NCI-H2196 treated with DMSO at 0.1 percent for 48 hours (cell line): ENCODE measurements around the gene DNAH8.
"Not testable (repeated sequence)": the region's sequence is repeated elsewhere in the genome, so short reads cannot be mapped to it uniquely, and the experiment has no call there.

ENCODE experiments used
- DNase-seq: peaks from one replicate; lab custom pipeline; 2025; ENCODE audit not compliant: unreplicated experiment; lab: John Stamatoyannopoulos, UW

The DNAH8 gene

DNA sequence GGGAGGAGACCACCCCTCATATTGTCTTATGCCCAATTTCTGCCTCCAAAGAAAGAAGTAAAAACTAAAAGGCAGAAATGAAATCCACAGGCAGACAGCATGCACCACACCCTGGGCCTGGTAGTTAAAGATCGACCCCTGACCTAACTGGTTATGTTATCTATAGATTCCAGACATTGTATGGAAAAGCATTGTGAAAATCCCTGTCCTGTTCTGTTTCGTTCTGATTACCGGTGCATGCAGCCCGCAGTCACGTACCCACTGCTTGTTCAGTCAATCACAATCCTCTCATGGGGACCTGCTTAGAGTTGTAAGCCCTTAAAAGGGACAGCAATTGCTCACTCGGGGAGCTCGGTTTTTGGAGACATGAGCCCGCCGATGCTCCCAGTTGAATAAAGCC lies 81.3 kb downstream of the DNAH8 start:
- not testable (repeated sequence) for DNase-seq

DNA sequence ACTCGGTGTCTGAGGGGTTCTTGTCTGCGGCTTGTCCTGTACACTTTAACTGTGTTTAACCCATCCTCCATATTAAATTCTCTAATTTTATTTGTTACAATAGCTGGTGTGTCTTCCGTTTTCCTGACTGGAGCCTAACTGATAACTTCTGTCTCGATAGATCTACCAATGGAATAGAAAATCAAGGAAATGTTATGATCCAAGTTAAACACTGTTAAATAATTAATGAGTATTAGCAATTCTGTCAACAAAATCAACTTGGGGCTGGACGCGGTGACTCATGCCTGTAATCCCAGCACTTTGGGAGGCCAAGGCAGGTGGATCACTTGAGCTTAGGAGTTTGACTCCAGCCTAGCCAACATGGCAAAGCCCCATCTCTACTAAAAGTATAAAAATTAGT lies 81.7 kb downstream of the DNAH8 start:
- DNase-seq = no peak

DNA sequence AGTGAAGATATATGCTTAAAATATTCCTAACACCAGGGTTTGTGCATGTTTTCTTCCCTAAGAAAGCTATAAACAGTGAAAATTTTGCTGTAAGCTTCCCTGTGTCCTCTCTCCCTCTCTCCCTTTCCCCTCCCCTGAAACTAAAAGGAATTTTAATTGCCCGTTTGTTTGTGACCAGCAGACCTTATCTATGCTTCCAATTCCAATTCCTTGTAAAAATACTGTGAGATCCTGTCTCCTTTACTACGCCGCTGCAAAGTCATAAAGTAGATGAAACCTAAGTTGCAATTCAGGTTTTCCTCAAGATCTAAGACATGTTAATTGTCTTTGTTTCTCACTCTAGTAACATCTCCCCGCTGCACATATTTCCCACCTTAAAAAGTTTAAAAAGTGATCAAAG lies 82.3 kb downstream of the DNAH8 start:
- no peak for DNase-seq

DNA sequence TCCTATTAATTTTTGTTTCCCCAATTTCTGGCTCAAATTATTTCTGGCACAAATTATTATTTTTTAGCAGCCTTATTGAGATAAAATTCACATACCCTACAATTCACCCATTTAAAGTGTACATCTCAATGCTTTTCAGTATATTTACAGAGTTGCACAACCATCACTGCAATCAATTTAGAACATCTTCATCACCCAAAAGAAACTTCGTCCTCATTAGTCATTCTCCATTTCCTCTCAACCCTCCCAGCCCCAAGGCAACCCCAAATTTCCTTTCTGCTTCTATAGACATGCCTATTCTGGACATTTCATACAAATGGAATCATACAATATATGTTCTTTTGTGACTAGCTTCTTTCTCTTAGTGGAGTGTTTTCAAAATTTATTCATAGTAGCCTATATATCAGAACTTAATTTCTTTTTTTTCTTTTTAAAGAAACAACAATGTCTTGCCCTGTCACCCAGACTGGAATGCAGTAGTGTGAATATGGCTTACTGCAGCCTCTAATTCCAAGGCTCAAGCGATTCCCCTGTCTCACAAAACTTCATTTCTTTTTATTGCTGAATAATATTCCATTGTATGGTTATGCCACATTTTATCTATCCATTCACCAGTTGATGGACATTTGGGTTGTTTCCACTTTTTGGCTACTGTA lies 84.5 kb downstream of the DNAH8 start:
- no peak for DNase-seq

DNA sequence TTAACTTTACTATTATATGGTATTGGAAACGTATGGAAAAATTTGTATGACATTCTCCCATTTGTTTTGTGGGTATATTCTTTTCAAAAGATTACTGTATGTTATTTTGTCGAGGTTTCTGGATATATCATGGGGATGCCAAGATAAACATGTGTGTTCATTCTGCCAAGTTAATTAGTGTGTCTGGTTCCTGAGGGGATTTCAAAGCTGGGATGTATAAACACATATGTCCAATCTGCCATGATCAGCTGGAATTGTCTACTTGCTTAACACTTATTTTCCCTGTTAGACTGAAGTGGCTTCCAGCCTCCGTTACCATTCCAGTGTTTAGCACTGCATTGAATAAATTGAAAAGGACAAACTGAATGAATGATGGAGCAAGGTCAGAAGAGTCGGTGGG lies 86.2 kb downstream of the DNAH8 start:
- no peak for DNase-seq

DNA sequence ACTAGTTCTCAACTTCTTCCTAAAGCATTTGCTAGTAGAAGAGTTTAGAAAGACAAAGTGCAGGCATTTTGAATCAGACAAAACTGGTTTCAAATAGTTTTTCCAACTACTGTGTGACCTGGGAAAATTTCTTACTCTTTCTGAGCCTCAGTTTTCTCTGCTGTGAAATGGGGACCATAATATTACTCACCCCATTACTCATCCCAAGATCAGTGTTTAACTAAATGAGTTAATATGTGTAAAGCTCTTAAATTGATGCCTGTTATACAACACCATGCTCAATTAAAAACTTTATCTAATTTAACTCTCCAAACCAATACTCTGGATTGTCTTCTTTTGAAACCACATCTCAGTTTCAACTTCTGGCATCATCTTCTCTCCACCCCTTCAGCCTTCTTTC lies 87.4 kb downstream of the DNAH8 start:
- no peak for DNase-seq

DNA sequence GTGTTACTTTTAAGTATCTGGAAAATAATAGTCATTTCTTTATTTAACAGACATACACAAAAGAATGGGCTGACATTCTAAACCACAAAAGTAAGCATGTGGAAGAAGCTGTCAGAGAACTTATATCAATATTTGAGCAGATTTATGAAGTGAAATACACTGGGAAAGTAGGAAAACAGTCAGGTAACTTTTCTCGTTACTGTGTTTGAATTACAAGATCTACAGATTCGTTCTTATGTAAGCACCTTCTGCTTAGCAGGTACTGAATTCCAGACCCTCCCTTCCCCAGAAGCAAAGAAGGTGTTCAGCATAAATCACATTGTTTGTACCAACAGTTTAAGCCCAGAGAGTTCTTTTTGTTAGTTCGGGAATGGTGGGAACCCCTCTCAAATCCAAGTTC lies 88.0 kb downstream of the DNAH8 start:
- DNase-seq = no peak

DNA sequence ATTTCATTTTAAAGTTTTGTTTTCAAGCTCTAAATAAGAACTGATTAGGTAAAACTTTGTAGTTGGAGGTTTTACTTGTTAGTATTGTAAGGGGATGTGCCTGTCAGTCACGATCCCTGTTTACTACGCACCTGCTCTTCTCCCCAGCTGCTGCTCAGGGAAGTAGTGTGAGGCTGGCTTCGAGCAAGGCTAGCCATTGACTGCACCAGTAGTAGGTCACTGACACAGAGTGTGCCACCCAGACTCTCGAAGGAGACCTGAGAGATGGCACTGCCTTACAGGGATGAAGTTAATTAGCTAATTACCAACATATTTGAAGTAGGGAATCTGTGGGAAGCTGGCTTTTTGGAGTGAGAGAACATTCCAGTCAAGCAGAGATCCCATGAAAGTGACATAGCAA lies 89.2 kb downstream of the DNAH8 start:
- DNase-seq = no peak

DNA sequence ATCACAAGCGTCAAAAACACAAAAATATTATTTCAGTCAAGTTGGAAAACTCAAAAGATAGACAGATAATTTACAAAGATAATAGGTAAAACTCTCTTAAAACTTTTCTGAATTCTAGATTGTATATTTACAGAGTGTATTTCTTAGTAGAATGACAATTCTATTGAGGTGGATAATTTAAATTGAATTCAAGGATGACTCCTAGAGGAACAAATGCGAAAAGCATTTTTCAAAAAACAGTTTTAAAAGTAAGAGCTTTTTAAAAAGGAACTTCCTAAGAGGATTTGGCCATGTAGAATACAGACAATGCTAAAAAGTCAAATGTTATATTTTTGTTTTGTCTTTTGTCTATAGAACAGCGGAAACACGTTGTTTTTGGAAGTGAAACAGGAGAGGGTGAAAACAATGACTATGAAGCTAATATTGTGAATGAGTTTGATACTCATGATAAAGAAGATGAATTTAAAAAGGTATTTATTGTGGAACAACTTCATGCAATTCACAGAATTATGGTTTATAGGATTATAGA lies 90.1 kb downstream of the DNAH8 start:
- no peak for DNase-seq

DNA sequence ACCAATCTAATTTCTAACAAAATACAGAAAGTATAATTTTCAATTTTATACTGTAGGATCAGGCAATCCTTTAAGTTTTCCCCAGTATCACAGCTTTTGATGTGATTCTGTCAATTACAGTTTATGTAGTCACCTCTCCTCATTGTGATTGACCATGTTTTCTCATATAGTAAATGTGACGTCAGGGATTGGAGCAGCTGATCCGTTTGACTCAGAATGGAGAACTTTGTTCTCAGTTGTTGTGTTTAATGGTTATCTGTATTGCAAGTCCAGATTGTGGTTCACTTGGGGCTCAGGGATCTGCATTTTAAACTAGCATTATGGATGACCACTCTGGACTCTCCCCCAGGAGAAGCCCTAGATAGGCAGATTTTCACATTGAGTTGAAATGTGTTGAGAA lies 90.6 kb downstream of the DNAH8 start:
- no peak for DNase-seq

DNA sequence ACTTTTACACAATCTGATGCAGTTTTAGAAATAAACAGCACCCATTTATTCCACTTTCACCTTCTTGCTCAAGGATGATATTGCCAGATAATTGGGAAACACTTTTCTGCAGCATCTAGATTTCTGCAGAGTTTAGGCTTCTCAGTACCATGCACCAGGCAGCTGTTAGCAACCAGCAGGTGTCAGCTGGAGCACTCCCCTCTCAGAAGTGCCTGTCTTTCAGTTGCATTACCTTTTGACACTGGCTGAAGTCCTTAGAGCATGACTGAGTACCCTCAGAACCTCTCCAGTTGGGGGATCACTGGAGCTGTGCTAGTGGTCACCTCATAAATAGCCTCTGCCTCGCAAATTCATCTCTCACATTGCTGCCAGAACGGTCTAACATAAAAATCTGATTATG lies 91.2 kb downstream of the DNAH8 start:
- no peak for DNase-seq

DNA sequence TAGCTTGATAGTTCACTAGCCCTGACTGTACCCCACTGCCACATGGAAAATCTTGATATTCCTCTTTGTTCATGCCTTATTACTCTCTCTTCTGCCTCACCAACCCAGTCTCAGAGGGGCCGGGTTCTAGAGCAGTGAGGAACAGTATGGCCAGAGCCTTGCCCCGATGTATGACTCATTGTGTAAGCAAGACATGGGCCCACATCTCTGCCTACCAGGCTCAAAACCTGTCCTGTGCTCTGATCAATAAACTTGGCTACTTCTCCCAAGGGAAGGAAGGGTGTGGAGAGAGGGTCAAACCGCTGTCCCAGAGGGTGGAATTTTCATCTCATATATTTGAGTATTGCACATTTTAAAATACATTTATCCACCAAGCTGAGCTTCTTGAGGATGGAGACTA lies 91.7 kb downstream of the DNAH8 start:
- DNase-seq = no peak

DNA sequence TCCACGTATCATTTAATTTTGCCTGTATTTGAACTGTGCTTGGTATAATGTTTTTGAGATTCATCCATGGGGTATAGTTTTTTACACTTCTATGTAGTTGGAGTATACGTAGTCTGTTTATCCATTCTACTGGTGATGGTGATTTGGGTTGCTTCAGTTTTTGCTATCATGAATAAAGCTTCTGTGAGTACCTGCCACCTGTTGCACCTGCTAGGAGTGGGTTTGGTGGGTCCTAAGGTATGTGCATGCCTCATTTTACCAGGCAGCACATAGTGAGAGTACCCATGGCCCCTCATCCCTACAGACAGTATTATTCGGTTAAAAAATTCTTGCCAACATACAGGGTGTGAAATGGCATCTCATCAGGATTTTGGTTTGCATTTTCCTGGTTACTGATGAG lies 92.9 kb downstream of the DNAH8 start:
- DNase-seq = no peak

DNA sequence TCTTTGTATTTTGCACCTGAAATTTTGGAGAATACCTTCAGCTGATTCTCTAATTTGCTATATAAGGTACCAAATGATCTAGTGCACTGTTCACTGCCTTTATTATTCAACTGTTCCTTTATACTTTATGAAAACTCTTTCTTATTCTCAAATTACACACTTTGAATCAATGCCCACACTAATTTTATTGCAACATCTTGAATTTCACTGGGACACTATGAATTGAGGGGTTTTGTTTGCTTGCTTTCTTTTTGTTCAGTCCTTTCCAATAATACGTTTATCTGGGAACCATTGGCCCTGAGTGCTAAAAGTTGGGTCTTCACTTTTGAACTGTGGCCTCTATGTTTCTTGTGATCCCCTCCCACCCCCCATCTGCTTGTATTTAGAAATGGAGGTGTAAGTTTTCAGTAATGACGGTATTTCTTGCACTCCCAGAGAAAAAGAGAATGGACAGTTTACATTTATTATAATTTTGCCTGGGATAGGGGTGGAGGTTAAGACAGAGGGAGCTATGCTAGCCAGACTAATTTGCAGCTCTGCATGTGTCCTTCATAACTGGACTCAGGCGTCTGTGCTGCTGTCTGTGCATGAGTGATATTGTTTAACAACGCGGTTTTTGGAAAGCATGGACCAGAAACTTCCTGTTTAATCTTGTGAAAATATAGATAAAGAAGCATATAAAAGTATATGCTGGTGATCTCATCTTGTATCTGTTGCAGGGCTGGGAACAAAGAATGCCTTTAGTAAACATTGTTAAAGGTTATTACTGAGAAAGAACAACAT lies 98.1 kb downstream of the DNAH8 start:
- no peak for DNase-seq

DNA sequence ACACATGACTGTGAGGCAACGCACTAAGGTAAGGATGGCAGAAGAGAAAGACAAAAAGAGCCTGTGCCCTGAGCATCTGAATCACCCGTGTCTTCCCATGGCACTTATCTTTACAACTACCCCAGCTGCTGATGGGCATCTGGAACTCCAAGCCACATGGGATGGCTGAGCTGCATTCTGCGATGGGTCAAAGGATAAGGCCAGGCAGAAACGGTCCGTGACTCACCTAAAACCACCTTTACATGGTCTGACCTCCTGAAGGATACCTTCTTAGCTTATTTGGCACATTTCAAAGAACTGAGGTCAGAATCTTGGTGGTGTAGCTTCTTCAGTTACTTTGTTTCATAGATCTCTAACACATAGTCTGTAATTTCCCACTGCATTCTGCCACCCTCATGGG lies 99.7 kb downstream of the DNAH8 start:
- no peak for DNase-seq

DNA sequence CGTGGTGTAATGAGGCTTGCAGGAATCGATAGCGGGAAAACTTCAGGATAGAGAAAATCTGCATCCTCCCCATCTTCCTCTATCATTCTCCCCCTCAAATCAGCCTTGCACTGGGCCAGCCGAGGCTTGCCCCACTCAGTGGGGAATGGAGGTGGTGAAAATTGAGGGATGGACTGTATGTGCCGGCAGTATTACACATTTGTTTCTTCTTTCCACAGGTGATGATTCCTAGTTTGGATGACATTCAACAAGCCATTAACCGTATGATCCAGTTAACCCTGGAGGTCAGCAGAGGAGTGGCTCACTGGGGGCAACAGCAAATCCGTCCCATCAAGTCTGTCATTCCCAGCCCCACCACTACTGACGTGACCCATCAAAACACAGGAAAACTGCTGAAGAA lies 100.1 kb downstream of the DNAH8 start:
- no peak for DNase-seq

DNA sequence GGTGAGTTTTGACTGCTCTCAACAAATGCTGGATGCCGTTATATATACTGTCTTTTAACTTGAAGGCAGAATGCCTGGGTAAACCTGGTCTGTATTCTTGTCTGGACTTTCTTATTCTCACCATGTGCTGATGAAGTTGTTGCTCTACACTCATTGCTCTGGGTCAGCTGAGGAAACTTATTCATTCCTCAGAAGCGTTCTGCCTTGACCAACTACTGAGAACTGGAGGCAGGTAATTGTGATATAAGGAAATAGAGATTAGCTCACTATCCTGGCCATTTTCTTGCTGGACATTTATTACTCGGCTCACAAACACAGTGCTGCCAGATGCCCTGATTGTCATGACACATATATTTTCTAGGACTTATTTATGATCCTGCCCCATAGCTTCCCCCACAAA lies 103.6 kb downstream of the DNAH8 start:
- DNase-seq = no peak

DNA sequence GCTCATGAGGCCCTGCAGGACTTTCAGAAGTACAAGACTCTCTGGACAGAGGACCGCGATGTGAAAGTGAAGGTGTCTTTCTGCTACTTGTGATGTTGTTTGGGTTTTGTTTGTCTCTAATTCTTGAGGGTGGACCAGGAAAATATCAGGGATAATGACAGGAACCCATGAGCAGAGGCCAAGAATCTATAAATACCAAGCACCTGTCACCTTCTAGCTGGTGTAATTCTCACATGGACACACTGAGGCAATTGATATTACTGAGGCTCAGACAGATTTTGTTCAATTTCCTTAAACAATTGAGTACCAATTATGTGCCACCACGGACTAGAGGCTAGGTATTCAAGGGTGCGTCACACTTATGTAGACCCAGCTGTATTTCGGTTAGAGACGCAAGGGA lies 107.9 kb downstream of the DNAH8 start:
- DNase-seq = no peak

DNA sequence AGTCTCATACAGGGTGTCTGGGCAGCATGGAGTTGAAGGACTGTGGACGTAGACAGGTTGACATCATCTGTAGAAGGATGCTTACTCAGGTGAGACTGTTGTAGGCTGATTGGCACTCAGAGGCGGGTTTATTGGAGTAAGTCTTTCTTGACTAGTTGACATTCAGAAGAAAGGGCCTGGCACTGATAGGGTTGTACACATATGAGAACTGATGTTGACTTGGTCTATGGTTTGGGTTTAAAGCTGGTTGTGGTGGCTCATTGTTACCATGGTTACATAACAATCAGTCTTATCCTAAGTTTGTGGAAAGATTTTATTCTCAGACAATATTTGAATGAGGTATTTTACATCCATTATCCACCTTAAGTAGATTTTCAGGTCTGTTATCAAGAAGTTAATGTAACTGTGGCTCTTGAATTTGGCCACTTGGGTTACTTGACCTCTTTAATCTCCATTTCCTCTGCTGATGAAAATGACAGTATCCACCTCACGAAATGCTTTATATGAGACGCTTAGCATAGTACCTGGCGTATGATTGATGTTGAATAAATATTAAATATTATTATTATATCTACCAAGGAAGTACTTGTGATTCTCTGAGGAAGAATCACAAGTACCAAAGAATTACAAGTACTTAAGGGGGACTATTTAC lies 109.3 kb downstream of the DNAH8 start:
- DNase-seq = no peak

DNA sequence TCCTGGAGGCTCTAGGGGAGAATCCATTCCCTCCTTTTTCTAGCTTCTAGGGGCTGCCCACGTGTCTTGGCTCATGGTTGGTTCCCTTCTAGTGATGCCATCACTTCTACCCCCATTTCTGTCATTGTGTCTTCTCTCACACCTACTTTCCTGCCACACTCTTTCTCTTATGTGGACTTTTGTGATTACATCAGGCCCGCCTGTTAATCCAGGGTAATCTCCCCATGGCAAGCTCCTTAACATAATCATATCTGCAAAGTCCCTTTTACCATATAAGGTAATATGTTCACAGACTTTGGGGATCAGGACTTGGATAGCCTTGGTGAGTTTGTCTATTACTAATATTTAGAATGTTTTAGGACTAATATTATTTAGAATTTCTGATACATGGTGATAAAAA lies 111.9 kb downstream of the DNAH8 start:
- no peak for DNase-seq

DNA sequence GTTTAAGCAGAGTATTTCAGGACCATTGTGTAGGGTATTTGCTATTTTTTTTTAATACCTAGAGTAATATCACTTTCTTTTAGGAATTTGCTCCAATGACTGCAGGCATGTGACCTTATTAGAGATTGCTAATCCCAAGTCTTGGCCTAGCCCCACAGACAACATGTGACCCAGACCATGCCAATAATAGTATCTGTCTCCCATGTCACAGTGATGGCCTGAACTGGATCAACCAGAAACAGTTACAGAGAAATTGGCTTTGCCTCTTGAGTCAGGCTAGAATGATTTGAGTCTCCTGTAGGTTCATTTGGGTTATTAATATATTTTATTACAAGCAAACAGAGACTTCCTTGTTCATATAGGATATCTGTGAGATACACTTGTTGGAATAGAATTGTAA lies 116.8 kb downstream of the DNAH8 start:
- no peak for DNase-seq

DNA sequence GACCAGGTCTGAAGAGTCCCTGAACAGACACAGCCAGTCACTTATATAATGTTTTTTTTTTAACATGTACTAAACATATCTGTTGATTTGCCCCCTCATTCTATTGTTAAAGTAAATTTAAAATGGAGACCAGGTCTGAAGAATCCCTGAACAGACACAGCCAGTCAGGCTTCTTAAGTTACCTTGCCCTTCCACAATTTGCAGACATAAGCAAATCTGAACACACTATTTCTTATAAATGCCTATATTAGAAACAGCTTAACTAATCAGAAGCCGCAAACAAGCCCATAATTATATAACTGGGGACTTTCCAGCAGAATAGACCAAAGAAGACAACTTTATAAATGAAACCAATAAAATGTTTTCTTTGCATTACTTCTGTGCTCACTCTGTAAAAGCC lies 118.2 kb downstream of the DNAH8 start:
- DNase-seq = no peak
